ENCODE measurements around the gene MSH3.
"Not testable (repeated sequence)": the region's sequence is repeated elsewhere in the genome, so short reads cannot be mapped to it uniquely, and the experiment has no call there.

The MSH3 gene

GRCh38 chr5:80854583-80854982, 200.1 kb downstream of the MSH3 start:
- no peak for DNase-seq (ENCODE audit: low read depth)

- DNase-seq (ENCODE audit: low read depth) = no peak
These were observed 206.6 kb downstream of the MSH3 start for GRCh38 chr5:80860924-80861613.

- DNase-seq (ENCODE audit: low read depth) = no peak
These were observed 209.3 kb downstream of the MSH3 start for GRCh38 chr5:80863708-80864107.

GRCh38 chr5:80864109-80864508, 209.7 kb downstream of the MSH3 start:
- DNase-seq (ENCODE audit: low read depth) = no peak

- DNase-seq (ENCODE audit: low read depth) = no peak
These were observed 210.4 kb downstream of the MSH3 start for GRCh38 chr5:80864706-80865435.

- no peak for DNase-seq (ENCODE audit: low read depth)
These were observed 211.1 kb downstream of the MSH3 start for GRCh38 chr5:80865551-80865950.

GRCh38 chr5:80866371-80866770, 211.9 kb downstream of the MSH3 start:
- DNase-seq (ENCODE audit: low read depth) = no peak

- DNase-seq (ENCODE audit: low read depth) = no peak
These were observed 212.8 kb downstream of the MSH3 start for GRCh38 chr5:80867233-80867632.

GRCh38 chr5:80870442-80870841, 216.0 kb downstream of the MSH3 start:
- DNase-seq (ENCODE audit: low read depth) = no peak

GRCh38 chr5:80871541-80871961, 217.1 kb downstream of the MSH3 start:
- DNase-seq (ENCODE audit: low read depth) = peak; percentile 3

GRCh38 chr5:80874162-80874561, 219.7 kb downstream of the MSH3 start:
- no peak for DNase-seq (ENCODE audit: low read depth)

- no peak for DNase-seq (ENCODE audit: low read depth)
These were observed 223.1 kb downstream of the MSH3 start for GRCh38 chr5:80877592-80877991.

GRCh38 chr5:80881726-80882125, 227.3 kb downstream of the MSH3 start:
- DNase-seq (ENCODE audit: low read depth) = no peak

GRCh38 chr5:80883390-80883789, 228.9 kb downstream of the MSH3 start:
- not testable (repeated sequence) for DNase-seq (ENCODE audit: low read depth)

- DNase-seq (ENCODE audit: low read depth) = no peak
These were observed 229.8 kb downstream of the MSH3 start for GRCh38 chr5:80884086-80884813.

- DNase-seq (ENCODE audit: low read depth) = no peak
These were observed 230.5 kb downstream of the MSH3 start for GRCh38 chr5:80884929-80885328.

- DNase-seq (ENCODE audit: low read depth) = no peak
These were observed 231.0 kb downstream of the MSH3 start for GRCh38 chr5:80885396-80886000.

- no peak for DNase-seq (ENCODE audit: low read depth)
These were observed 239.6 kb downstream of the MSH3 start for GRCh38 chr5:80894083-80894482.

- no peak for DNase-seq (ENCODE audit: low read depth)
These were observed 241.1 kb downstream of the MSH3 start for GRCh38 chr5:80895523-80895922.

- not testable (repeated sequence) for DNase-seq (ENCODE audit: low read depth)
These were observed 248.2 kb downstream of the MSH3 start for GRCh38 chr5:80902624-80903023.

- DNase-seq (ENCODE audit: low read depth) = no peak
These were observed 250.2 kb downstream of the MSH3 start for GRCh38 chr5:80904533-80905187.

- DNase-seq (ENCODE audit: low read depth) = no peak
These were observed 251.0 kb downstream of the MSH3 start for GRCh38 chr5:80905405-80905804.
